ENCODE data around the gene NPM1. TPM values are rescaled to one million over a fixed set of nuclear protein-coding genes. Genes with fewer than 3 reads are reported as not detected.

NPM1 gene
- total and polyA plus RNA-seq, 2 of the 13 experiments (the other 11 are each of a cell fraction or from before 2014, with no cell fraction given), result 2,047 to 3,353 TPM

DNA sequence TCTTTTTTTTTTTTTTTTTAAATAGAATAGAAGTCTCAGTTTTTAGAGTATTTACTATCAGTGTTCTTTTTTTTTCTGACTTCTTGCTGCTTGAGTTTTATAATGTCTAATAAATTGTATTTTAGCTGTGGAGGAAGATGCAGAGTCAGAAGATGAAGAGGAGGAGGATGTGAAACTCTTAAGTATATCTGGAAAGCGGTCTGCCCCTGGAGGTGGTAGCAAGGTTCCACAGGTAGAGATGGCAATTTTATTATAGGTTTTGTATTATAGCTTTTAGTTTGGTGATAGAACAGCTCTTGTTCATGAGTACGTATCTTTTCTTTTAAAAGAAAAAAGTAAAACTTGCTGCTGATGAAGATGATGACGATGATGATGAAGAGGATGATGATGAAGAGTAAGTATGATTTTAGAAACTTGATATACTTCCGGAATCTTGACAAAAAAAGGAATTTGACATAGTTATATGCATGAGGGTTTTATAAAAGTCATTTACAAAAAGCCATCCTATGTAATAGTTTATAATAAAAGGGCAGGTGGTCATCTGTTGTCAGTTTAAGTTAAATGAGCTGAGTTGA is 5.0 kb downstream of the NPM1 start:
- H3K4me3 ChIP-seq (replicated peaks in 1 of 3; ENCODE audit: insufficient read depth in 1 of 3, low read depth in 2 of 3, low read length in 3 of 3), result no peak overlapping the region; a peak in 1 of 6 replicates

More for the DNA sequence above, 5.0 kb downstream of the NPM1 start:
- ChIA-PET CTCF (ENCODE audit: low intra/inter-chr PET ratio, low total read pairs) (no interaction called here), POLR2A (no interaction called here)
- no peak overlapping the region for H2AFZ ChIP-seq (ENCODE audit: low read length)
- TF ChIP-seq PRDM15 (CRISPR knock-in tag; IDR thresholded peaks at IDR 0.05), result no peak
- TF ChIP-seq, protein P1, sequence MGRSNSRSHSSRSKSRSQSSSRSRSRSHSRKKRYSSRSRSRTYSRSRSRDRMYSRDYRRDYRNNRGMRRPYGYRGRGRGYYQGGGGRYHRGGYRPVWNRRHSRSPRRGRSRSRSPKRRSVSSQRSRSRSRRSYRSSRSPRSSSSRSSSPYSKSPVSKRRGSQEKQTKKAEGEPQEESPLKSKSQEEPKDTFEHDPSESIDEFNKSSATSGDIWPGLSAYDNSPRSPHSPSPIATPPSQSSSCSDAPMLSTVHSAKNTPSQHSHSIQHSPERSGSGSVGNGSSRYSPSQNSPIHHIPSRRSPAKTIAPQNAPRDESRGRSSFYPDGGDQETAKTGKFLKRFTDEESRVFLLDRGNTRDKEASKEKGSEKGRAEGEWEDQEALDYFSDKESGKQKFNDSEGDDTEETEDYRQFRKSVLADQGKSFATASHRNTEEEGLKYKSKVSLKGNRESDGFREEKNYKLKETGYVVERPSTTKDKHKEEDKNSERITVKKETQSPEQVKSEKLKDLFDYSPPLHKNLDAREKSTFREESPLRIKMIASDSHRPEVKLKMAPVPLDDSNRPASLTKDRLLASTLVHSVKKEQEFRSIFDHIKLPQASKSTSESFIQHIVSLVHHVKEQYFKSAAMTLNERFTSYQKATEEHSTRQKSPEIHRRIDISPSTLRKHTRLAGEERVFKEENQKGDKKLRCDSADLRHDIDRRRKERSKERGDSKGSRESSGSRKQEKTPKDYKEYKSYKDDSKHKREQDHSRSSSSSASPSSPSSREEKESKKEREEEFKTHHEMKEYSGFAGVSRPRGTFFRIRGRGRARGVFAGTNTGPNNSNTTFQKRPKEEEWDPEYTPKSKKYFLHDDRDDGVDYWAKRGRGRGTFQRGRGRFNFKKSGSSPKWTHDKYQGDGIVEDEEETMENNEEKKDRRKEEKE (IDR thresholded peaks at IDR 0.05), result no peak
- ATAC-seq (no peak), FAIRE-seq (no peak), DNase-seq (ENCODE audit: low spot score) (no peak)
- in situ Hi-C loops (cut with HindIII; ENCODE audit: extremely low pct_ligation_motif_present, low pct_unique_long_range_greater_than_20kb), result no loop called here
- peaks cover 24 to 68% of the 10 kb centered on the region in 2 experiments for H3K36me3 ChIP-seq (replicated peaks in 1 of 2; ENCODE audit: control insufficient read depth in 1 of 2, insufficient read depth in 2 of 2, low read length in 2 of 2)
- WGBS (ENCODE audit: low lambda C conversion rate), result 91% methylated on average over 4 of the region's 4 CpGs
- H3K4me2 ChIP-seq (ENCODE audit: low read depth, low read length), result no peak overlapping the region; the same call in 1 of the 2 replicates
- H3K79me2 ChIP-seq (ENCODE audit: insufficient read depth, low read length), result peaks cover 99% of the 10 kb centered on the region
- H3K9ac ChIP-seq (ENCODE audit: insufficient read depth, low read depth, low read length), result no peak overlapping the region
- no peaks in the 10 kb centered on the region; a peak in 1 of 5 replicates for H3K27me3 ChIP-seq (ENCODE audit: control insufficient read depth in 1 of 2, insufficient read depth in 2 of 2, low read length in 2 of 2)
- BruUV-seq (replicated peaks), result no TSS peak
- intact Hi-C loops (cut with micrococcal nuclease; ENCODE audit: unreplicated experiment), result no loop called here
- peaks cover 77% of the 10 kb centered on the region for H3K4me1 ChIP-seq (ENCODE audit: insufficient read depth, low read length)
- H4K20me1 ChIP-seq (ENCODE audit: insufficient read depth, low read length), result peaks cover 96% of the 10 kb centered on the region
- no peak overlapping the region for H3K27ac ChIP-seq (ENCODE audit: extremely low read length, insufficient read depth, low read length)
- H3K9me3 ChIP-seq (ENCODE audit: low read length), result no peaks in the 10 kb centered on the region

Measured in HepG2 (cell line).